Sigmoid colon (tissue), 4 donors: ENCODE results near the gene PMFBP1.

ENCODE experiments used
- EP300 ChIP-seq, 4 donors: sonication (generic); formaldehyde crosslinking; IDR thresholded peaks; one replicate each; pipeline ENCODE4 v1.6.1; 2017; ENCODE audit warnings: antibody characterized with exemption in 4 of 4
- POLR2A ChIP-seq, 2 donors: fragments of 450-650 bp; IDR thresholded peaks; one replicate each; pipeline ENCODE4 v1.6.1; 2016; ENCODE audit warnings: antibody characterized with exemption in 2 of 2, mild to moderate bottlenecking in 2 of 2, moderate library complexity in 2 of 2
- TF ChIP-seq, protein P1 (sequence below), 4 experiments: fragments of 450-650 bp in 3 of 4; fragments of 200-600 bp in 1 of 4; IDR thresholded peaks; one replicate each; pipeline ENCODE4 v1.5.1; 2016 to 2019; ENCODE audit warnings: antibody characterized with exemption in 4 of 4, mild to moderate bottlenecking in 3 of 4, moderate library complexity in 2 of 4

DNA sequence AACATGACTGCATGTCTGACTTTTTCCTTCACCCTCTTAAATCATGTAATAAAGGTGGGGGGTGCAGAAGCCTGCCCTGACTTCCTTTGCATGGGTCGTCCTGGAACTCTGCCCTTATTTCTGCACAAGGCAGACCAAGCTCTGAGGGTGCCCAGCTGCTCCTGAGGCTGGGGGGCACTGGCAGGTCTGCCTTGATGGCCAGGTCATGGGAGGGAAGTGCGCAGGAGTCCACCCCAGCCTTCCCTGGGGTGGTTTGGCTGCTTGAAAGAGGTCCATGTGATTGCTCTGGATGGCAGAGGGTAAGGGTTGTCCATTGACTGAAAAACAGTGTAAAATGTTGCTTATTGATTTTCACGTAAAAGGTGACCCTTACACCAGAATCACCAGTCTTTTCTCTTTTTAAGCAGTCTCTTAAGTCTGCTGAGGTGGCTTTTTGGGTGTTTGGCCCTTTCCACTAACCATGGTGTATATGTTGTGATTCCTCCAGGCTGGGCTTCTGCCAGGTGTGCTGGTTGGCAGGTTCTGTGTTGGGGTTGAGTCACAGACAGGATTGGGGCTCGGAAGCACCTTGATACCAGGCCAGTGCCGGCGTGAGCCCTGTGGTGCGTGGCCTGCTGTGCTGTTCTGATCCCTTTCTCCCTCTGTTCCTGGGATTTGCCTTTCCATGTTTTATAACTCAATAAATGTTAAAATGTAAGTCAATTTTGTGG, 58.9 kb downstream of the PMFBP1 start:
- TF ChIP-seq, protein P1, sequence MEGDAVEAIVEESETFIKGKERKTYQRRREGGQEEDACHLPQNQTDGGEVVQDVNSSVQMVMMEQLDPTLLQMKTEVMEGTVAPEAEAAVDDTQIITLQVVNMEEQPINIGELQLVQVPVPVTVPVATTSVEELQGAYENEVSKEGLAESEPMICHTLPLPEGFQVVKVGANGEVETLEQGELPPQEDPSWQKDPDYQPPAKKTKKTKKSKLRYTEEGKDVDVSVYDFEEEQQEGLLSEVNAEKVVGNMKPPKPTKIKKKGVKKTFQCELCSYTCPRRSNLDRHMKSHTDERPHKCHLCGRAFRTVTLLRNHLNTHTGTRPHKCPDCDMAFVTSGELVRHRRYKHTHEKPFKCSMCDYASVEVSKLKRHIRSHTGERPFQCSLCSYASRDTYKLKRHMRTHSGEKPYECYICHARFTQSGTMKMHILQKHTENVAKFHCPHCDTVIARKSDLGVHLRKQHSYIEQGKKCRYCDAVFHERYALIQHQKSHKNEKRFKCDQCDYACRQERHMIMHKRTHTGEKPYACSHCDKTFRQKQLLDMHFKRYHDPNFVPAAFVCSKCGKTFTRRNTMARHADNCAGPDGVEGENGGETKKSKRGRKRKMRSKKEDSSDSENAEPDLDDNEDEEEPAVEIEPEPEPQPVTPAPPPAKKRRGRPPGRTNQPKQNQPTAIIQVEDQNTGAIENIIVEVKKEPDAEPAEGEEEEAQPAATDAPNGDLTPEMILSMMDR (IDR thresholded peaks at IDR 0.05): no peak
- no peak for TF ChIP-seq POLR2A (IDR thresholded peaks at IDR 0.05)
- TF ChIP-seq EP300 (IDR thresholded peaks at IDR 0.05): no peak
